Cardiac muscle cell (in vitro differentiated cells and primary cell): ENCODE results near the gene MAJIN. TPM values are rescaled to one million over a fixed set of nuclear protein-coding genes. Genes with fewer than 3 reads are reported as not detected.

Source experiments
- DNase-seq, 2 donors: peaks; one replicate each; pipeline versions ENCODE4 v3.0.0 to v3.0.0-alpha.2; 2010 to 2017; ENCODE audit warnings: low read depth in 1 of 2, low spot score in 1 of 2
- H3K27ac ChIP-seq: fragments of 200-600 bp; sonication (generic); 2 replicates; pipeline ENCODE4 v1.5.1; 2016
- H3K27me3 ChIP-seq: fragments of 200-600 bp; sonication (generic); 2 replicates; pipeline ENCODE4 v1.6.0; 2016; ENCODE audit warnings: control low read depth
- H3K36me3 ChIP-seq: fragments of 200-600 bp; sonication (generic); 2 replicates; pipeline ENCODE4 v1.5.1; 2016; ENCODE audit warnings: control low read depth
- H3K4me1 ChIP-seq: fragments of 200-600 bp; sonication (generic); 2 replicates; pipeline ENCODE4 v1.8.1; 2017; ENCODE audit warnings: low read depth, mild to moderate bottlenecking, mixed run types
- H3K4me3 ChIP-seq: fragments of 200-600 bp; sonication (generic); 2 replicates; pipeline ENCODE4 v1.5.1; 2016; ENCODE audit warnings: mild to moderate bottlenecking
- H3K9me3 ChIP-seq: fragments of 200-600 bp; sonication (generic); 2 replicates; pipeline ENCODE4 v1.5.1; 2017; ENCODE audit warnings: low read depth, mild to moderate bottlenecking, control low read depth
- CTCF ChIP-seq: IDR thresholded peaks from 2 replicates; pipeline ENCODE4 v1.5.1; 2012; ENCODE audit warnings: low read depth, mild to moderate bottlenecking, low read length
- polyA plus RNA-seq: library from polyadenylated mRNA; unstranded; fragments of >200 nt; fragmentation: Nextera tagmentation; extraction: Ambion mirVana; gene quantifications from 2 replicates; pipeline ENCODE4 v1.2.1, GENCODE V29; 2016
- total RNA-seq: library from RNA; depleted of rRNA; stranded (reverse); fragments of >200 nt; gene quantifications from 2 replicates; pipeline ENCODE4 v1.2.3, GENCODE V29; 2016

MAJIN gene
- total and polyA plus RNA-seq, 2 experiments from 2014 or later: 0.06 TPM; not detected in 1

- no peak for DNase-seq
- Histone ChIP-seq H3K36me3 (no peaks in the 10 kb centered on the region), H3K27ac (no peak overlapping the region), H3K27me3 (no peaks in the 10 kb centered on the region), H3K4me1 (peaks cover 24% of the 10 kb centered on the region), H3K9me3 (no peaks in the 10 kb centered on the region), H3K4me3 (no peak overlapping the region)
- TF ChIP-seq CTCF: no peak
Measured at GRCh38 chr11:64890522-64890939, 81.4 kb downstream of the MAJIN start.

- Histone ChIP-seq H3K27ac (peak overlapping the region; percentile 58), H3K36me3 (no peaks in the 10 kb centered on the region), H3K4me1 (peaks cover 27% of the 10 kb centered on the region), H3K4me3 (no peak overlapping the region), H3K27me3 (no peaks in the 10 kb centered on the region), H3K9me3 (no peaks in the 10 kb centered on the region)
- no peak for TF ChIP-seq CTCF
- no peak for DNase-seq
Measured at GRCh38 chr11:64888729-64889511, 83.0 kb downstream of the MAJIN start.

GRCh38 chr11:64888406-64888728 is 83.5 kb downstream of the MAJIN start:
- no peaks in the 10 kb centered on the region for H3K27me3 ChIP-seq
- peaks cover 27% of the 10 kb centered on the region for H3K4me1 ChIP-seq
- H3K36me3 ChIP-seq: no peaks in the 10 kb centered on the region
- no peak overlapping the region for H3K27ac ChIP-seq
- TF ChIP-seq CTCF: no peak
- no peak overlapping the region for H3K4me3 ChIP-seq
- DNase-seq: no peak
- H3K9me3 ChIP-seq: no peaks in the 10 kb centered on the region

Other genes with a start within 250 kb of the MAJIN start
- 1.2 and 1.4 TPM in 2 replicates for gene NRXN2, start 248.9 kb downstream of the MAJIN start, total RNA-seq
- 0.65 and 1.3 TPM in 2 replicates for gene NRXN2, start 248.9 kb downstream of the MAJIN start, polyA plus RNA-seq
- gene RASGRP2, start 228.0 kb downstream of the MAJIN start, total RNA-seq: 29.5 and 60.8 TPM in 2 replicates
- gene RASGRP2, start 228.0 kb downstream of the MAJIN start, polyA plus RNA-seq: 60.8 and 64.0 TPM in 2 replicates
- 246 and 281 TPM in 2 replicates for gene PYGM, start 212.1 kb downstream of the MAJIN start, total RNA-seq
- gene PYGM, start 212.1 kb downstream of the MAJIN start, polyA plus RNA-seq: 244 and 260 TPM in 2 replicates
- 168 and 360 TPM in 2 replicates for gene SF1, start 193.6 kb downstream of the MAJIN start, total RNA-seq
- 143 and 233 TPM in 2 replicates for gene SF1, start 193.6 kb downstream of the MAJIN start, polyA plus RNA-seq
- gene MAP4K2, start 168.9 kb downstream of the MAJIN start, total RNA-seq: 24.3 and 35.9 TPM in 2 replicates
- 16.1 and 31.1 TPM in 2 replicates for gene MAP4K2, start 168.9 kb downstream of the MAJIN start, polyA plus RNA-seq
- 26.7 and 27.7 TPM in 2 replicates for gene MEN1, start 161.6 kb downstream of the MAJIN start, total RNA-seq
- gene MEN1, start 161.6 kb downstream of the MAJIN start, polyA plus RNA-seq: 57.5 and 62.1 TPM in 2 replicates
- 4.6 and 10.1 TPM in 2 replicates for gene CDC42BPG, start 127.5 kb downstream of the MAJIN start, total RNA-seq
- 2.2 and 3.5 TPM in 2 replicates for gene CDC42BPG, start 127.5 kb downstream of the MAJIN start, polyA plus RNA-seq
- 119 and 160 TPM in 2 replicates for gene EHD1, start 93.5 kb downstream of the MAJIN start, total RNA-seq
- gene EHD1, start 93.5 kb downstream of the MAJIN start, polyA plus RNA-seq: 57.4 and 70.0 TPM in 2 replicates
- 33.9 and 36.2 TPM in 2 replicates for gene ATG2A, start 54.9 kb downstream of the MAJIN start, total RNA-seq
- 8.1 and 13.3 TPM in 2 replicates for gene ATG2A, start 54.9 kb downstream of the MAJIN start, polyA plus RNA-seq
- gene PPP2R5B, start 47.4 kb downstream of the MAJIN start, total RNA-seq: 26.2 and 29.2 TPM in 2 replicates
- gene PPP2R5B, start 47.4 kb downstream of the MAJIN start, polyA plus RNA-seq: 29.2 and 30.7 TPM in 2 replicates
- not detected in 2 replicates for gene GPHA2, start 36.2 kb downstream of the MAJIN start, total RNA-seq
- 0.60 TPM in 1 of 2 replicates, not detected in the other for gene GPHA2, start 36.2 kb downstream of the MAJIN start, polyA plus RNA-seq
- gene BATF2, start 24.9 kb upstream of the MAJIN start, total RNA-seq: 0.21 and 0.25 TPM in 2 replicates
- not detected in 2 replicates for gene BATF2, start 24.9 kb upstream of the MAJIN start, polyA plus RNA-seq
- 189 and 224 TPM in 2 replicates for gene ARL2, start 42.1 kb upstream of the MAJIN start, total RNA-seq
- gene ARL2, start 42.1 kb upstream of the MAJIN start, polyA plus RNA-seq: 230 and 246 TPM in 2 replicates
- 24.5 and 33.0 TPM in 2 replicates for gene SNX15, start 55.3 kb upstream of the MAJIN start, total RNA-seq
- 38.4 and 41.3 TPM in 2 replicates for gene SNX15, start 55.3 kb upstream of the MAJIN start, polyA plus RNA-seq
- gene SAC3D1, start 69.1 kb upstream of the MAJIN start, total RNA-seq: 22.3 and 24.6 TPM in 2 replicates
- 23.6 and 32.7 TPM in 2 replicates for gene SAC3D1, start 69.1 kb upstream of the MAJIN start, polyA plus RNA-seq
- 2.3 TPM in 1 of 2 replicates, not detected in the other for gene NAALADL1, start 86.4 kb upstream of the MAJIN start, total RNA-seq
- 0.59 and 0.84 TPM in 2 replicates for gene NAALADL1, start 86.4 kb upstream of the MAJIN start, polyA plus RNA-seq
- gene CDCA5, start 111.9 kb upstream of the MAJIN start, total RNA-seq: 14.6 and 18.1 TPM in 2 replicates
- 14.2 and 21.7 TPM in 2 replicates for gene CDCA5, start 111.9 kb upstream of the MAJIN start, polyA plus RNA-seq
- 56.3 and 68.0 TPM in 2 replicates for gene ZFPL1, start 112.1 kb upstream of the MAJIN start, total RNA-seq
- gene ZFPL1, start 112.1 kb upstream of the MAJIN start, polyA plus RNA-seq: 57.4 and 72.2 TPM in 2 replicates
- 620 and 755 TPM in 2 replicates for gene VPS51, start 124.1 kb upstream of the MAJIN start, total RNA-seq
- 77.9 and 103 TPM in 2 replicates for gene VPS51, start 124.1 kb upstream of the MAJIN start, polyA plus RNA-seq
- gene TM7SF2, start 139.8 kb upstream of the MAJIN start, total RNA-seq: 186 and 295 TPM in 2 replicates
- 197 and 277 TPM in 2 replicates for gene TM7SF2, start 139.8 kb upstream of the MAJIN start, polyA plus RNA-seq
- 22.6 and 31.8 TPM in 2 replicates for gene ZNHIT2, start 145.6 kb upstream of the MAJIN start, total RNA-seq
- 19.5 and 32.8 TPM in 2 replicates for gene ZNHIT2, start 145.6 kb upstream of the MAJIN start, polyA plus RNA-seq
- gene FAU, start 150.0 kb upstream of the MAJIN start, total RNA-seq: 882 and 1,183 TPM in 2 replicates
- gene FAU, start 150.0 kb upstream of the MAJIN start, polyA plus RNA-seq: 398 and 546 TPM in 2 replicates
- gene MRPL49, start 150.2 kb upstream of the MAJIN start, total RNA-seq: 99.3 and 122 TPM in 2 replicates
- gene MRPL49, start 150.2 kb upstream of the MAJIN start, polyA plus RNA-seq: 78.2 and 90.4 TPM in 2 replicates
- 15.9 and 16.8 TPM in 2 replicates for gene SYVN1, start 162.4 kb upstream of the MAJIN start, total RNA-seq
- gene SYVN1, start 162.4 kb upstream of the MAJIN start, polyA plus RNA-seq: 13.9 and 16.2 TPM in 2 replicates
- 0.24 TPM in 1 of 2 replicates, not detected in the other for gene SPDYC, start 198.1 kb upstream of the MAJIN start, total RNA-seq
- gene SPDYC, start 198.1 kb upstream of the MAJIN start, polyA plus RNA-seq: not detected in 2 replicates
- gene CAPN1, start 209.8 kb upstream of the MAJIN start, total RNA-seq: 131 and 185 TPM in 2 replicates
- gene CAPN1, start 209.8 kb upstream of the MAJIN start, polyA plus RNA-seq: 118 and 156 TPM in 2 replicates